ENCODE measurements around the gene ORAI1.
"Not testable (repeated sequence)": the region's sequence is repeated elsewhere in the genome, so short reads cannot be mapped to it uniquely, and the experiment has no call there.

The ORAI1 gene

DNA sequence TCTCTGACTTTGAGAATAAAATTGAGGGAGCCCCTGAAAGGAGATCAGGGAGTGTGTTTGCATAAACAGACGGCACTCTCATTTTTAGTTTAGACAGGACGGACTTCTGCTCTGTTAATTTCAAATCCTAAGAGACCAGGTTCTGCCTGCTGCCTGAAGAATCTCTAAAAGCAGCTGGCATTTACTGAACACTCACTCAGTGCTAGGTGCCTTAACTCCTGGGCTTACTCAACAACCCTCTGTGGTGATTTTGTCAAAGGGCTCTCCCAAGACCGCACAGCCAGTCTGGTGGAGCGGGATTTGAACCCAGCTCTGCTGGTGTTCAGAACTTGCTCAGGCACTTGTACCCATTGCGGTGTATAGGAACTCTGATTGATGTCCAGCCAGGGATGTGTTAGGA lies 2.2 kb downstream of the ORAI1 start:
- no peaks in the 10 kb centered on the region for H3K27me3 ChIP-seq (ENCODE audit: insufficient read depth, poor library complexity, severe bottlenecking)
- H3K27ac ChIP-seq (replicated peaks): peak overlapping the region; percentile 92
- TF ChIP-seq SPI1 (IDR thresholded peaks at IDR 0.05; ENCODE audit: borderline replicate concordance, low read depth) (no peak), GABPA (IDR thresholded peaks at IDR 0.05; ENCODE audit: low read depth) (no peak), POLR2AphosphoS5 (IDR thresholded peaks at IDR 0.05; ENCODE audit: low read depth) (no peak)
- TF ChIP-seq, protein P1, sequence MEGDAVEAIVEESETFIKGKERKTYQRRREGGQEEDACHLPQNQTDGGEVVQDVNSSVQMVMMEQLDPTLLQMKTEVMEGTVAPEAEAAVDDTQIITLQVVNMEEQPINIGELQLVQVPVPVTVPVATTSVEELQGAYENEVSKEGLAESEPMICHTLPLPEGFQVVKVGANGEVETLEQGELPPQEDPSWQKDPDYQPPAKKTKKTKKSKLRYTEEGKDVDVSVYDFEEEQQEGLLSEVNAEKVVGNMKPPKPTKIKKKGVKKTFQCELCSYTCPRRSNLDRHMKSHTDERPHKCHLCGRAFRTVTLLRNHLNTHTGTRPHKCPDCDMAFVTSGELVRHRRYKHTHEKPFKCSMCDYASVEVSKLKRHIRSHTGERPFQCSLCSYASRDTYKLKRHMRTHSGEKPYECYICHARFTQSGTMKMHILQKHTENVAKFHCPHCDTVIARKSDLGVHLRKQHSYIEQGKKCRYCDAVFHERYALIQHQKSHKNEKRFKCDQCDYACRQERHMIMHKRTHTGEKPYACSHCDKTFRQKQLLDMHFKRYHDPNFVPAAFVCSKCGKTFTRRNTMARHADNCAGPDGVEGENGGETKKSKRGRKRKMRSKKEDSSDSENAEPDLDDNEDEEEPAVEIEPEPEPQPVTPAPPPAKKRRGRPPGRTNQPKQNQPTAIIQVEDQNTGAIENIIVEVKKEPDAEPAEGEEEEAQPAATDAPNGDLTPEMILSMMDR (IDR thresholded peaks at IDR 0.05; ENCODE audit: insufficient read depth, low read length): no peak
- TF ChIP-seq, protein P2, sequence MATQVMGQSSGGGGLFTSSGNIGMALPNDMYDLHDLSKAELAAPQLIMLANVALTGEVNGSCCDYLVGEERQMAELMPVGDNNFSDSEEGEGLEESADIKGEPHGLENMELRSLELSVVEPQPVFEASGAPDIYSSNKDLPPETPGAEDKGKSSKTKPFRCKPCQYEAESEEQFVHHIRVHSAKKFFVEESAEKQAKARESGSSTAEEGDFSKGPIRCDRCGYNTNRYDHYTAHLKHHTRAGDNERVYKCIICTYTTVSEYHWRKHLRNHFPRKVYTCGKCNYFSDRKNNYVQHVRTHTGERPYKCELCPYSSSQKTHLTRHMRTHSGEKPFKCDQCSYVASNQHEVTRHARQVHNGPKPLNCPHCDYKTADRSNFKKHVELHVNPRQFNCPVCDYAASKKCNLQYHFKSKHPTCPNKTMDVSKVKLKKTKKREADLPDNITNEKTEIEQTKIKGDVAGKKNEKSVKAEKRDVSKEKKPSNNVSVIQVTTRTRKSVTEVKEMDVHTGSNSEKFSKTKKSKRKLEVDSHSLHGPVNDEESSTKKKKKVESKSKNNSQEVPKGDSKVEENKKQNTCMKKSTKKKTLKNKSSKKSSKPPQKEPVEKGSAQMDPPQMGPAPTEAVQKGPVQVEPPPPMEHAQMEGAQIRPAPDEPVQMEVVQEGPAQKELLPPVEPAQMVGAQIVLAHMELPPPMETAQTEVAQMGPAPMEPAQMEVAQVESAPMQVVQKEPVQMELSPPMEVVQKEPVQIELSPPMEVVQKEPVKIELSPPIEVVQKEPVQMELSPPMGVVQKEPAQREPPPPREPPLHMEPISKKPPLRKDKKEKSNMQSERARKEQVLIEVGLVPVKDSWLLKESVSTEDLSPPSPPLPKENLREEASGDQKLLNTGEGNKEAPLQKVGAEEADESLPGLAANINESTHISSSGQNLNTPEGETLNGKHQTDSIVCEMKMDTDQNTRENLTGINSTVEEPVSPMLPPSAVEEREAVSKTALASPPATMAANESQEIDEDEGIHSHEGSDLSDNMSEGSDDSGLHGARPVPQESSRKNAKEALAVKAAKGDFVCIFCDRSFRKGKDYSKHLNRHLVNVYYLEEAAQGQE (IDR thresholded peaks at IDR 0.05; ENCODE audit: insufficient replicate concordance, low read depth): no peak
- peak overlapping the region; percentile 79 for H3K4me3 ChIP-seq (replicated peaks; ENCODE audit: insufficient read depth, low read length)
- DNase-seq (ENCODE audit: low read depth in 1 of 2, low spot score in 1 of 2): peak in 1 of 2 experiments; percentile 30

DNA sequence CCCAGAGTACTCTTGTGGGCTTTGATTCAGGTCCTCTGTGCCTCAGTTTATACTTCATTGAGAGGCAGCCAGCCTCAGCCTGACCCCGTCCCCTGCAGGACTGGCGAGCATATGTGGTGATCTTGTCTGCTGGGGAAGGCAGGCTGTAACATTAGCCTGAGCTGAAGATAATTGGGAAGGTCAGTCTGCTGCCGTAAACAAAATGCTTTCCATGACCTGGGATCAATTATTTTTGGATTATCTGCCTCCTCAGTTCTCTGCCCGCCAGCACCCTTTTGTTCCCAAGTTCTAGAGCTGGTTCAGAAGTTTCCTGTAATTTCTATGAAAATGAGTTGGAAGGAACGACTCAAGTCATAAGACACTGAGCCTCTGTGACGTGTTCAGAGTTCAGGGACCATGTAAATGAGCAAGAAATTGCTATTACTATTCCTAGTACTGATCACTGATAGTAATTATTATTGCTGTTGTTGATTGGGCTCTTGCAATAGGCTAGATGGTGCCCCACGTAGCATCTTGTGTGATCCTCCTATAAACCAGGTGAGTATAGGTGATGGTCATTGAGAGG lies 4.5 kb downstream of the ORAI1 start:
- Histone ChIP-seq H3K27ac (replicated peaks) (no peak overlapping the region; the same call in 1 of the 2 replicates), H3K27me3 (ENCODE audit: insufficient read depth, poor library complexity, severe bottlenecking) (no peaks in the 10 kb centered on the region), H3K4me3 (replicated peaks; ENCODE audit: insufficient read depth, low read length) (no peak overlapping the region)
- no peak for TF ChIP-seq SPI1 (IDR thresholded peaks at IDR 0.05; ENCODE audit: borderline replicate concordance, low read depth)
- TF ChIP-seq, protein P1 (IDR thresholded peaks at IDR 0.05; ENCODE audit: insufficient read depth, low read length): no peak
- TF ChIP-seq GABPA (IDR thresholded peaks at IDR 0.05; ENCODE audit: low read depth): no peak
- TF ChIP-seq, protein P2 (IDR thresholded peaks at IDR 0.05; ENCODE audit: insufficient replicate concordance, low read depth): no peak
- no peak for TF ChIP-seq POLR2AphosphoS5 (IDR thresholded peaks at IDR 0.05; ENCODE audit: low read depth)
- no peak for DNase-seq (ENCODE audit: low read depth in 1 of 2, low spot score in 1 of 2)

DNA sequence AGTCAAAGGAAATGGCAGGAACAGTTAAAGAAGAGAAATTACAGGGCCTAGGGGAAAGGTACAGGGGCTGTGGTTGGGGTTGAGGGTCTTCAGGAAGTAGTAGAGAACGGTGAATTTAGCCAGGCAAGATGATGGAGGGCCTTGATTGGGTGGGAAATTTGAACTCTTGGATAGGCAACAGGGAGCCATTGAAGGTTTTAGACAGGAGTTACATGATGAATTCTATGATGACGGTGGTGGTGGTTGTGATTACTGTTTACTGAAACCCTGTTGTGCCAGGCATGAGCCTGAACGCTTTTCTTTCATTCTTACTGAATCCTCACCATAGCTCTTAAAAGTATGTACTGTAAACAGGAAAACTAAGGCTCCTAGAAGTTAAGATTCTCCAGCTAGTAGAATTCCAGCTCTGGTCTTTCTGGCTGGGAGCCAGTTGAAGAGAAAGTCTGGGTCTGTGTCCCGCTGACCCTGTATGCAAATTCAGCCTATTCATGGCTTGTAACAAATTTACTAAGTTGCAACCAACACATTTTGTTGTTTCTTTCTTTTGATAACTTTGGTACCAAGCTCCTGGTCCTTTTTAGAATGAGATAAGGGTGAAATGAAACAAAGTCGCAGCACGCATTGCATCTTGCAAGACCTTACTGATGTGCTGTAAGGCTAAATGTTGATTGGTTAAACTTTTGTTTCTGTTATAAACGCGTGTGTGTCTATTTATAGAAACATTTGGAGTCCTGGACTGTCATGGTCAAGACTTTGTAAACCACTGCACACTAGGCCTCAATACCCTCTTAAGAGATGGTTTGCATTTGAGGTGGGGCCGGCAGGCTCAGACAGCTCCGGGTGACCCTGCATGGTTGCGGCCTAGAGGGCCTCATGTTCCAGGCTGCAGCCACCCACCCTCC lies 6.0 kb downstream of the ORAI1 start:
- Histone ChIP-seq H3K27me3 (ENCODE audit: insufficient read depth, poor library complexity, severe bottlenecking) (no peaks in the 10 kb centered on the region), H3K4me3 (replicated peaks; ENCODE audit: insufficient read depth, low read length) (no peak overlapping the region), H3K27ac (replicated peaks) (no peak overlapping the region; the same call in 1 of the 2 replicates)
- TF ChIP-seq GABPA (IDR thresholded peaks at IDR 0.05; ENCODE audit: low read depth) (no peak), SPI1 (IDR thresholded peaks at IDR 0.05; ENCODE audit: borderline replicate concordance, low read depth) (no peak), POLR2AphosphoS5 (IDR thresholded peaks at IDR 0.05; ENCODE audit: low read depth) (no peak)
- TF ChIP-seq, protein P2 (IDR thresholded peaks at IDR 0.05; ENCODE audit: insufficient replicate concordance, low read depth): no peak
- TF ChIP-seq, protein P1 (IDR thresholded peaks at IDR 0.05; ENCODE audit: insufficient read depth, low read length): no peak
- no peak for DNase-seq (ENCODE audit: low read depth in 1 of 2, low spot score in 1 of 2)

DNA sequence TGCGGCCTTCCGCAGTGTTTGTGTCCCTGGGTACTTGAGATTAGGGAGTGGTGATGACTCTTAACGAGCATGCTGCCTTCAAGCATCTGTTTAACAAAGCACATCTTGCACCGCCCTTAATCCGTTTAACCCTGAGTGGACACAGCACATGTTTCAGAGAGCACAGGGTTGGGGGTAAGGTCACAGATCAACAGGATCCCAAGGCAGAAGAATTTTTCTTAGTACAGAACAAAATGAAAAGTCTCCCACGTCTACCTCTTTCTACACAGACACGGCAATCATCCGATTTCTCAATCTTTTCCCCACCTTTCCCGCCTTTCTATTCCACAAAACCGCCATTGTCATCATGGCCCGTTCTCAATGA lies 7.5 kb downstream of the ORAI1 start:
- not testable (repeated sequence) for H3K27ac ChIP-seq (replicated peaks); DNase-seq (ENCODE audit: low read depth in 1 of 2, low spot score in 1 of 2); H3K27me3 ChIP-seq (ENCODE audit: insufficient read depth, poor library complexity, severe bottlenecking); H3K4me3 ChIP-seq (replicated peaks; ENCODE audit: insufficient read depth, low read length)
